SKM-1 treated with dmso at 0.1 percent for 144 hours (cell line): Measurements from ENCODE around the gene CHIC2.
"Not testable (repeated sequence)": the region's sequence is repeated elsewhere in the genome, so short reads cannot be mapped to it uniquely, and the experiment has no call there.

Experiments
- DNase-seq: peaks from one replicate; lab custom pipeline; 2025; ENCODE audit not compliant: unreplicated experiment; lab: John Stamatoyannopoulos, UW

CHIC2 gene

DNA sequence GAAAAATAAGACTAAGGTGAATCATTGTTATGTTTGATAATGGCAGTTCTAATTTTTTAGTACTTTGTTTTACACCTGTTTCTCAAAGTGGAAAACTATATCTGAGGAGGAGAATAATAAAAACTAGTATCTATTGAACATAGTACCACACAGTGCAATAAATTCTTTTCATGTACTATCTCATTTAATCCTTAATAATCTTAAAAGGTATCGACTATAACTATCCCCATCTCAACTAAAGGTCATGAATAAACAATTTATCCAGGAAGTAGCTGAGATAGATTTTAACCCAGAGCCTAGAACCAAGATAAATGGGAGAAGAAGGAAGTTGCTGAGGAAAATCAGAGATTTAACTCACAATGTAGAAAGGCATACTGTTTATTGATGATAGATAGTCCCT lies 2.5 kb downstream of the CHIC2 start:
- DNase-seq = no peak

DNA sequence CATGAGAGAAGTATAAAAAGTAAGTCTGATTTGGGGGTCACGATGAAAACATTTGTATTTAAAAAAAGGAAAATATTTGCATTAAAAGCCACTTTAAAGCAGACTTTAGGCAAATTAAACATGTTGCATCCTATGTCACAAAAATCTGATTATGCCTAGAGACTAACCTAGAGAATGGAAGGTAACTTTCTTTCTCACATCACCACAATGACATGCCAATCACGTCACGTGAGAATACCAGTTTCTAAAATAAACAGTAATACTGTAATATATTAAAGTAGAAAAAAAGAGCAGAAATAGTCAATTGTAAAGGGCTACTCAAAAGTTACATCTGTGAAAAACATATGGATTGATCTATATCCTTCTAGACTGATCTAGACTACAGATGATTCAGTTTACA lies 3.3 kb downstream of the CHIC2 start:
- DNase-seq = no peak

DNA sequence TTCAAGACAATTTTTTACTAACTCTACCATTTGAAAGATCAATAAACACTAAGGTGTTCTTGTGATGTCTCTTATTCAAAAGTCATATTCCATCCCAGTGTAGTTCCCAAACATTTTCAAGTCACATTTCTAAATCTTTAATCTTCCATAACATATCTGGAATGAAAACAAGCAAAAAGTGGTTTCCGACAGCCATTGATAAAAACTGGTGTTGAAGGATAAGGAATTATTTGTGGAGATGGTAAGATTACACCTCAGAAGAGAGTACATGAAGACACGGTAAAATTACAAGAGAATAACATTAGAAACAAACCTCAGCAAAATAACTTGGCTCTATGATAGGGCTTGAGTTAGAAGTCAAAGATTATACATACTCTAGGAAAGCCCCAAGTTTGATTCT lies 4.3 kb downstream of the CHIC2 start:
- no peak for DNase-seq

DNA sequence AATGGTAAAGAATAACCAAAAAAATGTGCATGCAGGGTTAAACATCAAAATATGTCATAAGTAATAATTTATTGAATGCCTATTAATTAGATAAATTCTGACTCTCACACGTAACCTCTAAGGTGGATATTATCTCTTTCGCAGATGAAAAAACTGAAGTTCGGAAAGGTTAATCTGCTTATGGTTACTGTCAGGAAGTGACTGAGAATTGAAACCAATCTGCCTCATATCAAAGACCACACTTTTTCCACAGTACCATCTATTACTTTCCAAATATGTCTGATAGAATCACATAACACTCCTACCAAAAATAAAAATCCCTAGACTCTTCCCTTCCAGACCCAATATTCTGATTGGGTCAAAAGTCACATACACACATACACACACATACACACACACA lies 6.2 kb downstream of the CHIC2 start:
- DNase-seq = no peak

DNA sequence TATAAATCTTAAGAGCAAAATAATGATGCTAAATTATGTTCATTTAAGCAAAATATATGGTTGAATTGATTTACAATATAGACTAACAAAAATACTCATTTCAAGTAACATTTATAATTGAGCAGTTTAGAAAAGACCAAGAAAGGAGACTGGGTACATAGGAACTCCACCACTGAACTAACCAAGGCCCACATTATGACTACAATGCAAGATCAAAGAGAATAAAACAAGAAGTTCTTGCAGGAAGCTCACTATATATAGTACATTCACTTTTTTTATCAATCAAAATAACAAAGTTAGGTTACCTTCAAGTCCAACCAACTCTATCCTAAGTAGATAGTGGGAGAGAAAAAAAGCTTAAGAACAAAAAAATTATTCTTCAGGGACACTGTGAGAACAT lies 8.0 kb downstream of the CHIC2 start:
- no peak for DNase-seq

DNA sequence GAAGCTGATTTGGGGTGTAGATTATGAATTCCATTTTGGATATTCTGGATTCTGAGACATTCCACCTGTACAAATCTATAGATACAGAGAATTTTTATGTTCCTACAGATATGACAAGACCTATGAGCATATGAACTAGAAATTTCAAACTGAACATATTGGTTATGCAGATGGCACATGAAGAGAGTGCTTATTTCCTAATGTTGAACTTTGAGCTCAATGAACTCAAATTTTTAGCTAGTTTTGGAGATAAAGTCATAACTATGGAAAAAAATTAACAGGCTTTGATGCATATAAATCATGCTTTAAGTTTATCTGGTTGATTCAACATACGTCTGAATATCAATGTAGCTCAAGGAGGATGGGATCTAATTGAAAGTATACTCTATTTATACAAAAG lies 8.9 kb downstream of the CHIC2 start:
- no peak for DNase-seq

DNA sequence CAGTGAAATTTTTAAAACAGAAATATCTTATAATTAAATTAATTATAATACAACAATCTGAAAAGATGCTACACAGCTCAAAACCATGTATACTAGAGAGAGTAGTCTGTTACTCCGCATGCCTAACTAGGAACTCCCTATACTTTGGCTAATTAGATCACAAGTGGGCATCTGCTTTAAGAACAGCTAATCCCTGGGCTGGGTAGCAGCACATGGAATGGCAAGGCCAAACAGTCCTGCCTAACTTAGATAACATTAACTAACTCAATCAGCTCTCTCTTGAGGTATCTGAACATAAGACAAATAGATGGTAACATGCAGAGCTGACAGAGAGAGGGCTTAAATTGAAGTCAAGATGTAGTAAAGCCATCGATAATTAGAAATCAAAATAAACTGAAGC lies 9.9 kb downstream of the CHIC2 start:
- DNase-seq = no peak

DNA sequence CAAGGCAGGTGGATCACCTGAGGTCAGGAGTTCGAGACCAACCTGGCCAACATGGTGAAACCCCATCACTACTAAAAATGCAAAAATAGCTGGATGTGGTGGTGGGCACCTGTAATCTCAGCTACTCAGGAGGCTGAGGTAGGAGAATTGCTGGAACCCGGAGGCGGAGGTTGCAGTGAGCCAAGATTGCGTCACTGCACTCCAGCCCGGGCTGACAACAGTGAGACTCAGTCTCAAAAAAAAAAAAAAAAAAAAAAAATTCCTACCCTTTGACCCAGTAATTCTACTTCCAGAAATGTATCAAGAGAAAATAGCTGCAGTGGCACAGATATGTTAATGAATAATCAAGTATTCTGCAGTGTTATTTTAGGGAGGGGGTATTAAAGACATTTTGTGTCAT lies 11.1 kb downstream of the CHIC2 start:
- not testable (repeated sequence) for DNase-seq

DNA sequence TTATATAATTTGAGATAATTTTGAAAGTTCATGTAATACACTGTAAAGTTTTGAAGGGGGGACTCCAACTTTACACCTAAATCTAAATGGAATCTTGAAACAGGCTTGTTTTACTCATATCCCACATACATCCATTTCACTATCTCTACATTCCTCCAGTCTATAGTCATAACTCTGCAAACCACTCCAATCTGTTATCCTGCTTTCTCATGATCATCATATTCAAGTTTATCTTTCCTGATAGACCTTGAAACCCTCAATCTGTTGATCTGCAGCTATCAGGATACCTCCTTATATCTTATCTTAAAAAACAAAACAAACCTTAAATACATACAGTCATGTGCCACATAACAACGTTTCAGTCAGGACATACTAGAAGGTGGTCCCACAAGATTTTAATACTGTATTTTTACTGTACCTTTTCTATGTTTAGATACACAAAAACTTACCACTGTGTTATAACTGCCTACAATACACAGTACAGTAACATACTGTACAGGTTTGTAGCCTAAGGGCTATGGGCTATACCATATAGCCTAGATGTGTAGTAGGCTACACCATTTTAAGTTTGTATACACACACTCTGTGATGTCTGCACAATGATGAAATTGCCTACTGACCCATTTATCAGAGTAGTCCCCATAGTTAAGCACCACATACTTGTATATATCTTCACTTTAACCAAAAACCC lies 14.0 kb downstream of the CHIC2 start:
- DNase-seq = no peak

DNA sequence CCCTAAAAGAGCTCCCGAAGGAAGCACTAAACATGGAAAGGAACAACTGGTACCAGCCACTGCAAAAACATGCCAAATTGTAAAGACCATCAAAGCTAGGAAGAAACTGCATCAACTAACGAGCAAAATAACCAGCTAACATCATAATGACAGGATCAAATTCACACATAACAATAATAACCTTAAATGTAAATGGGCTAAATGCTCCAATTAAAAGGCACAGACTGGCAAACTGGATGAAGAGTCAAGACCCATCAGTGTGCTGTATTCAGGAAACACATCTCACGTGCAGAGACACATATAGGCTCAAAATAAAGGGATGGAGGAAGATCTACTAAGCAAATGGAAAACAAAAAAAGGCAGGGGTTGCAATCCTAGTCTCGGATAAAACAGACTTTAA lies 20.8 kb downstream of the CHIC2 start:
- DNase-seq = not testable (repeated sequence)

DNA sequence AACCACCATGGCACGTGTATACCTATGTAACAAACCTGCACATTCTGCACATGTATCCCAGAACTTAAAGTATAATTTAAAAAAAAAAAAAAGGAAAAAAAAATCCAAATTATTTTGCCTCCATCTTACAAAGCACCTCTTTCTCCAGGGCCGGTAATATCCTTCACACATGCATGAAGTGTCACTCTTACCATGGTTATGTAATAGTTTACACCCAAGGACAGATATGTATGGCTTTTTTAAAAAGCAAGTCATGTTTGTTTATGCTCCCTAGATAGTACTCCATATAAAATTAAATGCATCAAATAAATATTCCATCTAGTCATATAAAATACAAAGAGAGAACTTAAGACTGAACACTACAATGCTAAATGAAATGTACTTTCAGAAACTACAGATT lies 22.5 kb downstream of the CHIC2 start:
- DNase-seq = no peak

DNA sequence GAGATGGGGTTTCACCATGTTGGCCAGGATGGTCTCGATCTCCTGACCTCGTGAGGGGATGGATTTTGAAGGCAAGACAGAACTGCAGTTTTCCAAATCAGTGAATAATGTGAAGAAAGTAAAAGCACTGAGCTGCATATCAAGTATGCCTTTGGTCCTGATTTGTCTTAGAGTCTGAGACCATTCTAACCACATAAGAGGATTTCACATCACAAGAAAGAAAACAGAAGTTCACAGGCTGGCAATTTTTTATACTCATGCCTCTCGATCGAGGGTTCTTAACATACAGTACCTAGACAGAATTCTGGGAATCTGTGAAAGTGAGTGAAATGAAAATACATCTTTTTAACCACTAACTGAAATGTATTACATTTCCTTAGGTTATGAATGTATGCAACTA lies 23.3 kb downstream of the CHIC2 start:
- no peak for DNase-seq

DNA sequence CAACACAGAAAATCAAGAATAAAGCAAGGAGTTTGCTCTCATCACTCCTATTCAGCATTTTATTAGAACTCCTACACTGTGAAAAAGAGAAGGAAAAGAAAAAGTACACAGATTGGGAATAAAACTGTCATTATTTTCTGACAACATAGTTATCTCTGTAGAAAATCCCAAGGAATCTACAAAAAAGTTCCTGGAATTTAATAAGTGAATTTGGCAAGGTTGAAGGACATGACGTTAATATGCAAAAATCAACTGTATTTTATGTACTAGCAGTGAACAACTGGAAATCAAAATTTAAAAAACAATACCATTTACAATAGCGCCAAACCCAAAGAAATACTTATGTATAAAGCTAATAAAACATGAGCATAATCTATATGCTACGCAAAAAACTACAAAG lies 26.3 kb downstream of the CHIC2 start:
- DNase-seq = no peak

DNA sequence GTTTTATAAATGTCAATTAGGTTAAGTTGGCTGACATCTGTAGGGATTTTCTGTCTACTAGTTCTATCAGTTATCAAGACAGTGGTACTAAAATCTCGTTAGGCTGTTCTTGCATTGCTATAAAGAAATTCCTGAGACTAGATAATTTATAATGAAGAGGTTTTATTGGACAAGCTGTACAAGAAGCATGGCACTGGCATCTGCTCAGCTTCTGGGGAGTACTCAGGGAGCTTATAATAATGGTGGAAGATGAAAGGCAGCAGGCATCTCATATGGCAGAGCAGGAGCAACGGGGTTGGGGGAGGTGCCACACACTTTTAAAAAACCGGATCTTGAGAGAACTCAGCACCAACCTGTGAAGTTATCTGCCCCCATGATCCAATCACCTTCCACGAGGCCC lies 28.2 kb downstream of the CHIC2 start:
- no peak for DNase-seq

DNA sequence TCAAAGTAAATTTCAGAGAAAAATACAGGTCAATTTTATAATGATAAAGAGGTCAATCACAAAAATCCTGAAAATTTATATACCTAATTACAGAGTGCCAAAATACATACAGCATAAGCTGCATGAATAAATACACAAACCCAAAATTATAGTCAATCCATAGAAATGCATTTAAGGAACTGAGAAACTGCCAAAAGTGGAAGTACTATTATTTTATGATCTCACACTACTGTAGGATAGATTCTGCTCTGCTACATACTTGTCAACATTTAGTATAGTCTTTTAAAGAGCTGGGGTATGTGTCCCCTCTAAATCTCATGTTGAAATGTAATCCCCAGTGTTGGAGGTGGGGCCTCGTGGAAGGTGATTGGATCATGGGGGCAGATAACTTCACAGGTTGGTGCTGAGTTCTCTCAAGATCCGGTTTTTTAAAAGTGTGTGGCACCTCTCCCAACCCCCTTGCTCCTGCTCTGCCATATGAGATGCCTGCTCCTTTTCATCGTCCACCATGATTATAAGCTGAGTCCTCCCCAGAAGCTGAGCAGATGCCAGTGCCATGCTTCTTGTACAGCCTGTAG lies 31.8 kb downstream of the CHIC2 start:
- no peak for DNase-seq

DNA sequence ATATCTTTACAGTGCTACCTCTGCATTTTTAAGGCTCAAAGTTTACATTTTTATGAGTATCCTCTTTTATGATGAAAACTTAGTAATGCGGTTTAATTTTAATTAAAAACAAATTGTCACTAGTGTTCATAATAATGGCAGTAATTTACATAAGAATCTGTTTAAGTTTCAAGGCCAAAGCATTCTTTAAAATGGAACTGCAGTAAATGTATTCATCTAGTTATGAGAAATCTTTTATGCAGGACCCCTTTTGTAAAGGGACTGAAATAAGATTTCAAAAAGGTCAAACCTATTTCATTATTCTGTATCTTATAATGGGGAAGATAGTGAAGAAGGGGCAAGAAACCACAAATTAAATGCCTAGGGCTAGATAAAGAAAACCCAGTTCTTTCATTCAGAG lies 37.1 kb downstream of the CHIC2 start:
- DNase-seq = no peak

DNA sequence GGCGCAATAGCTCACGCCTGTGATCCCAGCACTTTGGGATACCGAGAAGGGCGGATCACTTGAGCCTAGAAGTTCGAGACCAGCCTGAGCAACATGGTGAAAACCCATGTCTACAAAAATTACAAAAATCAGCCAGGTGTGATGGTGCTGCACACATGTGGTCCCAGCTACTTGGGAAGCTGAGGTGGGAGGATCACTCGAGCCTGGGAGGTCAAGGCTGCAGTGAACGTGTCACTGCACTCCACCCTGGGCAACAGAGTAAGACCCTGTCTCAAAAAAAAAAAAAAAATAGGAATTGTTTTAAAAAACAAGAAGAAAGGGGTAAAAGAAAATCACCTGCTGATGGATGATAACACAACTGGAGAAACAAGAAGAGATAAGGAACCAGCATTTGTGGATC lies 38.8 kb downstream of the CHIC2 start:
- no peak for DNase-seq

DNA sequence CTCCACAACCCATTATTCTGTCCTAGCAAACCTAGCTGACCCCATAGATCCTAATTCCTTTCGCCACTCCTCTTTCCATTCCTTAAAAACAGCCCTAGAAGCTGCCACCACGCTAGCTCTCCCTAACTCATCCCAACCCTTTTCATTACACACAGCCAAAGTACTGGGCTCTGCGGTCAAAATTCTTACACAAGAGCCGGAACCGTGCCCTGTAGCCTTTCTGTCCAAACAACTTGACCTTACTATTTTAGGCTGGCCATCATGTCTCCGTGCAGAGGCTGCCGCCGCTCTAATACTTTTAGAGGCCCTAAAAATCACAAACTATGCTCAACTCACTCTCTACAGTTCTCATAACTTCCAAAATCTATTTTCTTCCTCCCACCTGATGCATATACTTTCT lies 41.4 kb downstream of the CHIC2 start:
- DNase-seq = not testable (repeated sequence)

DNA sequence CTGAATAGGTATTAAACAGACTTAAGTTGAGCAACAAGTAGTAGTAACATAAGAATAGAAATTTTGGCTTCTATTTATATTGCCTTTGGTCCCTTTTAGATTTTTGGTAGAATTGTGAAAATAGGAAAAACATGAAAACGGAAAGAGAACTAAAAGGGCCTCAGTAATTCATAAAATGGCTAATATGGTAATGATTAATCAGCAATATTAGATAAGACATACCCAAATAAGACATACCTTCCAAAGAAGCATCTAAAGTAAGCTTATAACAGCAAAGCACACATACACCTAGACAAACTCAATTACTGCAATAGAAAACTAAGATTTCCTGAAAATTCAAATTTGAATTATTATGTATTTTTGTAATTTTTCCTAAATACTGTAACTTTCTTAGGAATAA lies 46.4 kb downstream of the CHIC2 start:
- DNase-seq = no peak

DNA sequence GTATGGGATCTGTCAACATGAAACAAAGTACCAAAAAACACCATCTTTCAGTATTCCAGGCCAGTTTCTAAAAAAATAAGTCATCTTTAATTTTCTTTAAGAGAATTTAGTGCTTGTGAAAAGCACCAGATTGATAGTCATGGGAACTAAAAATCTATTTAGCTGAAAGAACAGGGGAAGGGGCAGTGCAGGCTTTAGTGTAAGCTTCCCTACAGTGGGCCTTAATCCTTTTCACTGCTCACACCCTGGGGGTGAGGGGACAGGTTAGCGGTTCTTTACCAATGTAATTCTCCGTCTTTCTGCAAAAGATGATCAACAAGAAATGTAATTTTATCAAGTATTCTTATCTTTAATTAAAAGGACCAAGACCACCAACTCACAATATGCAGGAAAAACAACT lies 47.1 kb downstream of the CHIC2 start:
- no peak for DNase-seq

DNA sequence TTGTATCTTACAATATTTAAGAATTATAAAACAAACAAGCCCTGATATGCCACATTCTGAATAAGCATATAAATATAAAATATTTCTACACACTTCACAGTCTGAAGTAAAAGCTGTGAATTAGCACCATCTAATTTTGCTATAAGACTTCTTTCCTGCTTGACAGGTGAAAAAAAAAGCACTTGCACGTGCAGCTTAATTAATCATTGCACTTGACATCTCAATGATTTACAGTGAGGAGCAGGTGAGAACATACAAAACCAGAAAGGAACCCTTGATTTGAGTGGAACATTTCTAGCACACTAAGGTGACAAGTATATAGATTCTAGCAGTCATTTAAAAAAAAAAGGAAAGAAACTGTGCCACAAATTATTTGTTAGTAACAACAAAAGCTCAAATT lies 47.9 kb downstream of the CHIC2 start:
- DNase-seq = no peak

DNA sequence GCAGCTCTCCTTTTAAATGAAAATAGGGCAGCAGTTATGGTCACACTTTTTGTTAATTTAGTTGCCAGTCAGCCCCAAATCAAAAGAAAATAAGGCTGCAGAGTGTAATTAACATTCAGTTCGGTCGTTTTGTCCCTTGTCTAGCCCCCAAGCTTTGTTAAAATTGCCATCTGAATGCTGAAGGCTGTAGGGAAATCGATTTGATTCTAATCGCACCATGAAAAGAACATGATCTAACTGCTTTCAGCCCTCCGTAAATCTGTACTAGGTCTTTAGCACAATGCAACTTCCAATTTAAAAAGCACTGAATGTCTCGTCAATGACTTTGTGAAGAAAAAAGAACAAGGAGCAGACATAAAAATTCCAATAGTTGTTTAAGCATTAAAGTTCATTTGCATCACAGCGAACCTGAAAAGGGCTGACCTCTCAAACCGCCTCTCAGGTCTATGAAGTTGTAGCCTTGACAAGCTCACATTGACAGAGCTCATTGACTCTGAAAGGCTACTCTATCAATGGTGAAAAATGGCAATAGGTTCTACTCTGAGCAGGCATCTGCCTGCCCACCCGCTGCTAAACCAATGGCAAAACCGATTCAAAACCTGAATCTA lies 48.9 kb downstream of the CHIC2 start:
- DNase-seq = no peak

DNA sequence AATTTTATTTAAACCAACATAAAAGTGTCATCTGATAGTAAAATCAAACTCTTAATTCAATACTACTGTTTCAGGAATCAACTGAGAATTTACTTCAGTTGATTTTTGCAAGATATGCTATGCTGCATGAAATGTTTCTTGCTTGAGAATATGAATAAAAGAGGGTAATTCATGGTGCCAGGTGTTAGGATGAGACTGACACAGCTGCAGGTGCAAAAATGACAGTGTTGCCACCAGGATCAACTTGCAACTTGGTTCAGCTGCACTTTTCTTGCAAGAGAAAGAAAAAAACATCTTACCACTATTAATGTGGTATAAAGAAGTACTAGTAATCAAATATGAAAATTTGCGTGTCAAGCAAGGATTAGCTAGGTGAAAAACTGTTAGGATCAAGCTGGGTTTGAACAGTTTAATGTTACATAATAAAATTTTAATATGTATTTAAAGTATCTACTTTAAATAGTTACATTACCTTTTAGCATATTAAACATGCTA lies 49.7 kb downstream of the CHIC2 start:
- DNase-seq = no peak
